HepG2 (cell line): Measurements from ENCODE around the gene PSMB11.

Source experiments
- ATF6 ChIP-seq: sonication (generic); formaldehyde crosslinking; conservative IDR thresholded peaks from 2 replicates; pipeline ENCODE4 v1.4.0; 2020; ENCODE audit warnings: missing genetic modification reagents
- CBX5 ChIP-seq: sonication (generic); formaldehyde crosslinking; IDR thresholded peaks from 2 replicates; pipeline ENCODE4 v1.4.0; 2020; ENCODE audit warnings: missing genetic modification reagents, borderline replicate concordance
- CREB1 ChIP-seq, 2 experiments: fragments of 450-650 bp in 1 of 2; IDR thresholded peaks; 2 replicates each; pipeline ENCODE4 v1.6.1; 2016 to 2017; ENCODE audit warnings: control low read depth in 1 of 2, mild to moderate bottlenecking in 1 of 2, missing compliant biosample characterization in 1 of 2, missing genetic modification characterization in 1 of 2
- CTCF ChIP-seq: sonication (generic); formaldehyde crosslinking; IDR thresholded peaks from 2 replicates; pipeline ENCODE4 v1.5.0; 2020; ENCODE audit warnings: mild to moderate bottlenecking, missing genetic modification reagents, moderate library complexity
- NR2C2 ChIP-seq: sonication (generic); formaldehyde crosslinking; IDR thresholded peaks from 2 replicates; pipeline ENCODE4 v1.4.0; 2020; ENCODE audit warnings: missing genetic modification reagents, mild to moderate bottlenecking, moderate library complexity, borderline replicate concordance
- PHF20 ChIP-seq: sonication (generic); formaldehyde crosslinking; IDR thresholded peaks from 2 replicates; pipeline ENCODE4 v1.5.0; 2020; ENCODE audit warnings: mild to moderate bottlenecking, missing genetic modification reagents
- POLR2A ChIP-seq, 2 experiments: IDR thresholded peaks; 2 replicates each; pipeline ENCODE4 v1.6.1; 2011; ENCODE audit warnings: low read depth in 2 of 2, low read length in 2 of 2, mild to moderate bottlenecking in 1 of 2, moderate library complexity in 1 of 2; ENCODE audit not compliant: insufficient read depth in 1 of 2
- RAD21 ChIP-seq: fragments of 450-650 bp; formaldehyde crosslinking; IDR thresholded peaks from 2 replicates; pipeline ENCODE4 v1.5.0; 2020; ENCODE audit warnings: mild to moderate bottlenecking
- SRF ChIP-seq: IDR thresholded peaks from 2 replicates; pipeline ENCODE4 v1.6.1; 2011; ENCODE audit warnings: mild to moderate bottlenecking, low read depth, low read length, moderate library complexity
- ZBTB33 ChIP-seq: sonication (generic); formaldehyde crosslinking; IDR thresholded peaks from 2 replicates; pipeline ENCODE4 v1.4.0; 2020; ENCODE audit warnings: missing genetic modification reagents
- ZNF124 ChIP-seq: sonication (generic); formaldehyde crosslinking; IDR thresholded peaks from 2 replicates; pipeline ENCODE4 v1.4.0; 2020; ENCODE audit warnings: missing genetic modification reagents

- TF ChIP-seq CBX5, result no peak
- TF ChIP-seq POLR2A (IDR thresholded peaks at IDR 0.05; ENCODE audit: insufficient read depth in 1 of 2, low read depth in 2 of 2, low read length in 2 of 2), result no peak
- TF ChIP-seq ZNF124, result no peak
- no peak for TF ChIP-seq PHF20 (CRISPR knock-in tag)
- TF ChIP-seq NR2C2 (CRISPR knock-in tag), result no peak
- TF ChIP-seq ZBTB33 (CRISPR knock-in tag), result no peak
- no peak for TF ChIP-seq RAD21 (CRISPR knock-in tag)
- TF ChIP-seq ATF6 (CRISPR knock-in tag), result no peak
- TF ChIP-seq CREB1 (IDR thresholded peaks at IDR 0.05), result no peak
- TF ChIP-seq CREB1 (CRISPR knock-in tag; IDR thresholded peaks at IDR 0.05), result no peak
- TF ChIP-seq CTCF, result no peak
- TF ChIP-seq SRF, result no peak
These were observed 48.2 kb downstream of the PSMB11 start for GRCh38 chr14:23090254-23090636.
